GM12878 (cell line): ENCODE data around the gene MPHOSPH9. TPM values are rescaled to one million over a fixed set of nuclear protein-coding genes. Genes with fewer than 3 reads are reported as not detected.

Experiments used
- ATAC-seq: fragments of 200-7000 bp; cut with Tn5 transposase; 3 replicates; pipeline ENCODE4 v1.9.1; 2020; ENCODE audit warnings: mild to moderate bottlenecking, moderate library complexity
- BruUV-seq: library from RNA; stranded (reverse); fragments of 400-500 nt; replicated peaks from 2 replicates; lab custom pipeline; 2021; lab: Mats Ljungman, UMichigan
- CTCF ChIA-PET: fragments of 300-600 bp; sonication (Branson Sonifier 250); formaldehyde crosslinking; extraction: SDS; loops from one replicate; lab custom pipeline; 2021; ENCODE audit warnings: inconsistent platforms; lab: Yijun Ruan, JAX
- POLR2A ChIA-PET: fragments of 350-600 bp; formaldehyde crosslinking; extraction: SDS; loops from one replicate; lab custom pipeline; 2021; ENCODE audit warnings: inconsistent platforms; lab: Charles Lee
- RAD21 ChIA-PET: fragments of 300-600 bp; sonication (Branson Sonifier 250); formaldehyde crosslinking; loops from one replicate; lab custom pipeline; 2023; ENCODE audit warnings: antibody characterized with exemption; ENCODE audit not compliant: unreplicated experiment; lab: Charles Lee
- SMC1A ChIA-PET: fragments of 300-600 bp; sonication (Branson Sonifier 250); formaldehyde crosslinking; loops from one replicate; lab custom pipeline; 2023; ENCODE audit not compliant: unreplicated experiment, uncharacterized antibody; lab: Charles Lee
- DNase-seq: peaks from one replicate; pipeline ENCODE4 v3.0.0-alpha.2; 2011; ENCODE audit warnings: low read depth, low spot score
- FAIRE-seq: peaks from 3 replicates; lab custom pipeline; 2011; peaks lifted over from hg19 to GRCh38; lab: Jason Lieb, UNC
- H2AFZ ChIP-seq: 2 replicates; pipeline ENCODE4 v1.6.0; 2011; ENCODE audit warnings: low read depth, low read length, control low read depth; ENCODE audit not compliant: control insufficient read depth
- H3K27ac ChIP-seq: 2 replicates; pipeline ENCODE4 v1.5.1; 2011; ENCODE audit warnings: control low read depth; ENCODE audit not compliant: control insufficient read depth, insufficient read depth
- H3K27me3 ChIP-seq, 2 experiments: replicated peaks in 1 of 2; 2 replicates each; pipeline versions ENCODE4 v1.6.0 to v1.6.1; 2011; ENCODE audit warnings: low read length in 1 of 2; ENCODE audit not compliant: control insufficient read depth in 2 of 2, insufficient read depth in 2 of 2
- H3K36me3 ChIP-seq, 2 experiments: 2 replicates each; pipeline ENCODE4 v1.5.1; 2011; ENCODE audit warnings: low read length in 1 of 2; ENCODE audit not compliant: control insufficient read depth in 2 of 2, insufficient read depth in 2 of 2
- H3K4me1 ChIP-seq: 2 replicates; pipeline ENCODE4 v1.6.1; 2011; ENCODE audit warnings: mild to moderate bottlenecking, low read length, moderate library complexity, mixed read lengths; ENCODE audit not compliant: control insufficient read depth, insufficient read depth
- H3K4me2 ChIP-seq: 2 replicates; pipeline ENCODE4 v1.6.0; 2011; ENCODE audit warnings: control low read depth; ENCODE audit not compliant: control insufficient read depth, insufficient read depth
- H3K4me3 ChIP-seq: fragments of 200-600 bp; sonication (generic); 2 replicates; pipeline ENCODE4 v1.5.1; 2016
- H3K79me2 ChIP-seq: 2 replicates; pipeline ENCODE4 v1.6.0; 2011; ENCODE audit warnings: low read length; ENCODE audit not compliant: control insufficient read depth, insufficient read depth
- H3K9ac ChIP-seq: 2 replicates; pipeline ENCODE4 v1.8.0; 2011; ENCODE audit warnings: low read length, control low read depth, mixed read lengths; ENCODE audit not compliant: control insufficient read depth, insufficient read depth
- H3K9me3 ChIP-seq: replicated peaks from 3 replicates; pipeline ENCODE4 v1.5.1; 2011; ENCODE audit warnings: mild to moderate bottlenecking, low read length; ENCODE audit not compliant: control insufficient read depth, insufficient read depth
- H4K20me1 ChIP-seq: 2 replicates; pipeline ENCODE4 v1.6.0; 2011; ENCODE audit not compliant: control insufficient read depth, insufficient read depth
- FOS ChIP-seq: IDR thresholded peaks from 3 replicates; pipeline ENCODE4 v1.6.1; 2011; ENCODE audit warnings: borderline replicate concordance; ENCODE audit not compliant: insufficient read length; ENCODE audit errors: extremely low read depth
- JUNB ChIP-seq: IDR thresholded peaks from 2 replicates; pipeline ENCODE4 v1.6.1; 2016; ENCODE audit warnings: antibody characterized with exemption, mild to moderate bottlenecking
- MAX ChIP-seq: IDR thresholded peaks from 2 replicates; pipeline ENCODE4 v1.6.1; 2012; ENCODE audit warnings: low read depth, low read length, improper control_type of control experiment
- RELA ChIP-seq: fragments of 450-650 bp; IDR thresholded peaks from 2 replicates; pipeline ENCODE4 v1.8.0; 2014; ENCODE audit warnings: borderline replicate concordance; ENCODE audit not compliant: partially characterized antibody
- TAF1 ChIP-seq: IDR thresholded peaks from 2 replicates; pipeline ENCODE4 v1.6.1; 2011; ENCODE audit warnings: mild to moderate bottlenecking, low read depth, low read length, borderline replicate concordance
- TARDBP ChIP-seq: IDR thresholded peaks from 2 replicates; pipeline ENCODE4 v1.6.1; 2016; ENCODE audit warnings: borderline replicate concordance
- ZNF207 ChIP-seq: fragments of 450-650 bp; IDR thresholded peaks from 2 replicates; pipeline ENCODE4 v1.6.1; 2014; ENCODE audit warnings: antibody characterized with exemption, mild to moderate bottlenecking, borderline replicate concordance
- WGBS: methylation state at CpG from one replicate; pipeline ENCODE4 v1.1.6; 2016; ENCODE audit warnings: low lambda C conversion rate; ENCODE audit not compliant: insufficient replicate concordance, insufficient coverage; ENCODE audit errors: missing lambda C conversion rate; 5-methylcytosine and 5-hydroxymethylcytosine counted together
- in situ Hi-C: fragments of 300-500 bp; cut with MboI; formaldehyde crosslinking; loops from 9 replicates; pipeline ENCODE4 v1.14.3; 2018; ENCODE audit warnings: mixed read lengths
- intact Hi-C: fragments of 100-400 bp; cut with micrococcal nuclease; formaldehyde crosslinking; loops from one replicate; pipeline ENCODE4 v1.14.2; 2022; ENCODE audit not compliant: unreplicated experiment
- polyA plus RNA-seq, 11 experiments: library from polyadenylated mRNA; depleted of rRNA in 4 of 11; unstranded in 6 of 11; stranded (reverse) in 5 of 11; fragments of >200 nt; fragmentation: Nextera tagmentation in 4 of 11; fragmentation: Illumina TruSeq in 1 of 11; extraction: Ambion mirVana in 4 of 11; extraction: Trizol in 1 of 11; gene quantifications; 1 replicate in 1 of 11; 2 replicates in 10 of 11; pipeline versions ENCODE4 v1.2.1 to v1.2.3, GENCODE V29; 2011 to 2016; ENCODE audit warnings: inconsistent platforms in 2 of 11, missing spikeins in 2 of 11, low read depth in 1 of 11
- total RNA-seq, 4 experiments: library from RNA; depleted of rRNA in 3 of 4; stranded (reverse); fragments of >200 nt in 3 of 4; fragmentation: Illumina TruSeq in 1 of 4; extraction: Trizol in 1 of 4; gene quantifications; 2 replicates each; pipeline versions ENCODE4 v1.2.1 to v1.2.3, GENCODE V29; 2013 to 2021
- TF ChIP-seq, protein P1 (sequence below), 3 experiments: IDR thresholded peaks in 2 of 3; conservative IDR thresholded peaks in 1 of 3; 2 replicates each; pipeline ENCODE4 v1.5.1; 2011; ENCODE audit warnings: low read depth in 3 of 3, low read length in 3 of 3, mild to moderate bottlenecking in 3 of 3, control low read depth in 2 of 3, moderate library complexity in 2 of 3, inconsistent platforms in 1 of 3, mixed read lengths in 1 of 3; ENCODE audit not compliant: control insufficient read depth in 2 of 3, insufficient read depth in 1 of 3; ENCODE audit errors: extremely low read depth in 1 of 3

Gene MPHOSPH9
- total and polyA plus RNA-seq, 10 of the 15 experiments (the other 5 are each of a cell fraction or from before 2014, with no cell fraction given), result 11.5 to 72.2 (median 45.7) TPM

GRCh38 chr12:123282111-123282510 lies 49.2 kb upstream of the MPHOSPH9 start:
- no peak overlapping the region for H3K4me3 ChIP-seq
- ATAC-seq (no peak), DNase-seq (no peak)
- H2AFZ ChIP-seq, result no peak overlapping the region
- CTCF ChIA-PET, result interaction anchor here (1.6 kb wide), 1 partner anchor 300 kb away, joined by 4 read pairs; no protein-coding TSS in a partner anchor
- H3K79me2 ChIP-seq, result no peaks in the 10 kb centered on the region
- intact Hi-C loops (no loop called here), in situ Hi-C loops (no loop called here)
- SMC1A ChIA-PET, result no interaction called here
- no peak for TF ChIP-seq ZNF207
- no peak for TF ChIP-seq TAF1
- TF ChIP-seq, all 136 proteins: peak for 0
- Histone ChIP-seq H3K9me3 (no peaks in the 10 kb centered on the region), H3K4me1 (peaks cover 4% of the 10 kb centered on the region; the same call in 1 of the 2 replicates), H3K36me3 (no peaks in the 10 kb centered on the region), H3K27ac (no peak overlapping the region), H3K9ac (no peak overlapping the region), H4K20me1 (no peaks in the 10 kb centered on the region), H3K27me3 (no peaks in the 10 kb centered on the region), H3K4me2 (no peak overlapping the region)
- ChIA-PET POLR2A (no interaction called here), RAD21 (no interaction called here)
- WGBS, result 77% methylated on average over 10 of the region's 10 CpGs
- no peak for FAIRE-seq
- no TSS peak for BruUV-seq

GRCh38 chr12:123280971-123281370 lies 48.0 kb upstream of the MPHOSPH9 start:
- intact Hi-C loops (no loop called here), in situ Hi-C loops (no loop called here)
- RAD21 ChIA-PET, result no interaction called here
- no peak overlapping the region for H3K4me2 ChIP-seq
- H3K9ac ChIP-seq, result no peak overlapping the region
- no peaks in the 10 kb centered on the region for H3K79me2 ChIP-seq
- no peaks in the 10 kb centered on the region for H3K9me3 ChIP-seq
- FAIRE-seq, result no peak
- no peaks in the 10 kb centered on the region for H4K20me1 ChIP-seq
- no peak for TF ChIP-seq TARDBP
- TF ChIP-seq JUNB, result no peak
- TF ChIP-seq FOS, result no peak
- no peak for TF ChIP-seq MAX
- TF ChIP-seq RELA, result no peak
- TF ChIP-seq, protein P1, sequence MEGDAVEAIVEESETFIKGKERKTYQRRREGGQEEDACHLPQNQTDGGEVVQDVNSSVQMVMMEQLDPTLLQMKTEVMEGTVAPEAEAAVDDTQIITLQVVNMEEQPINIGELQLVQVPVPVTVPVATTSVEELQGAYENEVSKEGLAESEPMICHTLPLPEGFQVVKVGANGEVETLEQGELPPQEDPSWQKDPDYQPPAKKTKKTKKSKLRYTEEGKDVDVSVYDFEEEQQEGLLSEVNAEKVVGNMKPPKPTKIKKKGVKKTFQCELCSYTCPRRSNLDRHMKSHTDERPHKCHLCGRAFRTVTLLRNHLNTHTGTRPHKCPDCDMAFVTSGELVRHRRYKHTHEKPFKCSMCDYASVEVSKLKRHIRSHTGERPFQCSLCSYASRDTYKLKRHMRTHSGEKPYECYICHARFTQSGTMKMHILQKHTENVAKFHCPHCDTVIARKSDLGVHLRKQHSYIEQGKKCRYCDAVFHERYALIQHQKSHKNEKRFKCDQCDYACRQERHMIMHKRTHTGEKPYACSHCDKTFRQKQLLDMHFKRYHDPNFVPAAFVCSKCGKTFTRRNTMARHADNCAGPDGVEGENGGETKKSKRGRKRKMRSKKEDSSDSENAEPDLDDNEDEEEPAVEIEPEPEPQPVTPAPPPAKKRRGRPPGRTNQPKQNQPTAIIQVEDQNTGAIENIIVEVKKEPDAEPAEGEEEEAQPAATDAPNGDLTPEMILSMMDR (IDR thresholded peaks at IDR 0.05 in 2 of 3, conservative IDR thresholded peaks at IDR 0.05 in 1 of 3; ENCODE audit: control insufficient read depth in 2 of 3, extremely low read depth in 1 of 3, insufficient read depth in 1 of 3, low read depth in 3 of 3, low read length in 3 of 3), result no peak
- no peak overlapping the region for H3K27ac ChIP-seq
- SMC1A ChIA-PET, result no interaction called here
- H3K4me3 ChIP-seq, result no peak overlapping the region
- no peaks in the 10 kb centered on the region for H3K27me3 ChIP-seq
- H3K36me3 ChIP-seq, result no peaks in the 10 kb centered on the region
- no TSS peak for BruUV-seq
- H2AFZ ChIP-seq, result no peak overlapping the region
- POLR2A ChIA-PET, result interaction anchor here (0.6 to 0.7 kb wide), 2 partner anchors 18 to 23 kb away, joined by 3 to 5 read pairs; no protein-coding TSS in a partner anchor
- peaks cover 4% of the 10 kb centered on the region; the same call in 1 of the 2 replicates for H3K4me1 ChIP-seq
- DNase-seq, result no peak
- no peak for ATAC-seq
- CTCF ChIA-PET, result no interaction called here
- WGBS, result 100% methylated on average over 2 of the region's 2 CpGs
